ENCODE data around the gene TAS2R3. TPM values are rescaled to one million over a fixed set of nuclear protein-coding genes. Genes with fewer than 3 reads are reported as not detected.

TAS2R3 gene
- total RNA-seq, 4 donors from 2014 or later, result 0.46 to 2.2 (median 1.3) TPM

- H3K4me3 ChIP-seq (ENCODE audit: low read depth, poor library complexity, severe bottlenecking), result no peak overlapping the region
- no peak for DNase-seq (ENCODE audit: low spot score in 2 of 2)
- WGBS, 2 donors, result 92 to 100% methylated on average over 2 of the region's 2 CpGs
- TF ChIP-seq POLR2A (IDR thresholded peaks at IDR 0.05), result no peak
- TF ChIP-seq, protein P1, sequence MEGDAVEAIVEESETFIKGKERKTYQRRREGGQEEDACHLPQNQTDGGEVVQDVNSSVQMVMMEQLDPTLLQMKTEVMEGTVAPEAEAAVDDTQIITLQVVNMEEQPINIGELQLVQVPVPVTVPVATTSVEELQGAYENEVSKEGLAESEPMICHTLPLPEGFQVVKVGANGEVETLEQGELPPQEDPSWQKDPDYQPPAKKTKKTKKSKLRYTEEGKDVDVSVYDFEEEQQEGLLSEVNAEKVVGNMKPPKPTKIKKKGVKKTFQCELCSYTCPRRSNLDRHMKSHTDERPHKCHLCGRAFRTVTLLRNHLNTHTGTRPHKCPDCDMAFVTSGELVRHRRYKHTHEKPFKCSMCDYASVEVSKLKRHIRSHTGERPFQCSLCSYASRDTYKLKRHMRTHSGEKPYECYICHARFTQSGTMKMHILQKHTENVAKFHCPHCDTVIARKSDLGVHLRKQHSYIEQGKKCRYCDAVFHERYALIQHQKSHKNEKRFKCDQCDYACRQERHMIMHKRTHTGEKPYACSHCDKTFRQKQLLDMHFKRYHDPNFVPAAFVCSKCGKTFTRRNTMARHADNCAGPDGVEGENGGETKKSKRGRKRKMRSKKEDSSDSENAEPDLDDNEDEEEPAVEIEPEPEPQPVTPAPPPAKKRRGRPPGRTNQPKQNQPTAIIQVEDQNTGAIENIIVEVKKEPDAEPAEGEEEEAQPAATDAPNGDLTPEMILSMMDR (IDR thresholded peaks at IDR 0.05), result no peak
- intact Hi-C loops (cut with DNase I; ENCODE audit: low total_unique reads), result no loop called here
Measured at GRCh38 chr7:141722529-141722928, 41.4 kb upstream of the TAS2R3 start.

DNA sequence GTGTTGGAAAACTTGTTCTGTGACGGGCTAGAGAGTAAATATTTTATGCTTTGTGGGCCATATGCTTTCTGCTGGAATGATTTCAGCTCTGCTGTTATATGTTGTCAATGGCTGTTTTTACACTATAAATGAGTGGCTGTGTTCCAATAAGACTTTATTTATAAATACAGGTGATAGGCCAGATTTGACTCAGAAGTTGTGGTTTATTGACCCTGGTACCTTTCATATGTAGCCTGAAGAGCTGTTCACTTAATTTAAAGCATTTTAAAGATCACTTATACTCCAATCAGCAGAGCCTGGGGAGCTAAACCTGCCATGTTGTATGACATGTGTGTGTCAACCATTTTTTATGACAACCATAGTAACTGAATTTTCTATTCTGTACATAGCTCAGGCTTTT lies 34.9 kb upstream of the TAS2R3 start:
- H3K4me3 ChIP-seq (ENCODE audit: low read depth, poor library complexity, severe bottlenecking), result no peak overlapping the region
- WGBS, 2 donors, result 80 to 97% methylated on average over 1 of the region's 1 CpG
- DNase-seq (ENCODE audit: low spot score in 2 of 2), result no peak
- TF ChIP-seq, protein P1 (IDR thresholded peaks at IDR 0.05), result no peak
- no peak for TF ChIP-seq POLR2A (IDR thresholded peaks at IDR 0.05)
- intact Hi-C loops (cut with DNase I; ENCODE audit: low total_unique reads), result no loop called here

DNA sequence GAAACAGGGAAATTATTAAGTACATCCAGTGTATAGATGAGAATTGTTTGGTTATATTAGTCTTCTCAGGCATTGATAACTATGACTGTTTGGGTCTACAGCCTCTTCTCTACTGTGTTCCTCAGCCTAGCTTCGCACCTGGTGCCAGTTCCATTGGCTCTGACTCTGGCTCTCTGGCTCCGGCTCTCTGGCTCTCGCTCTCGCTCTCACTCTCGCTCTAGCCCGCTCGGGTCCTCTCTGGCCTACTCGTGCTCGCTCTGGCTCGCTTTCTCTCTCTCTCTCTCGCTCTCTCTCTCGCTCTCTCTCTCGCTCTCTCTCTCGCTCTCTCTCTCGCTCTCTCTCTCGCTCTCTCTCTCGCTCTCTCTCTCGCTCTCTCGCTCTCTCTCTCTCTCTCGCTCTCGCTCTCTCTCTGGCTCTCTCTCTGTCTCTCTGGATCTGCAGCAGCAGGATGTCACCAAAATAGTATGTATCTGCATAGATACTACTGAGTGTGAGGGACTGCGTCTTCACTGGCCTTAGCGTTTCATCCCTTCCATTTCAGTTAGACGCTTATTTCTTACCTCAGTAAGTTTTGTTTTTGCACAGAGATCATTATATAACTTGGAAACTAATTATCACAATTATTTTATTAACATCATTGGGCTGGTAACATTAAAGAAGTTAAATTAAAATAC lies 32.3 kb upstream of the TAS2R3 start:
- 79 to 86% methylated on average over 19 to 24 of the region's 24 CpGs for WGBS, 2 donors
- DNase-seq (ENCODE audit: low spot score in 2 of 2), result no peak

DNA sequence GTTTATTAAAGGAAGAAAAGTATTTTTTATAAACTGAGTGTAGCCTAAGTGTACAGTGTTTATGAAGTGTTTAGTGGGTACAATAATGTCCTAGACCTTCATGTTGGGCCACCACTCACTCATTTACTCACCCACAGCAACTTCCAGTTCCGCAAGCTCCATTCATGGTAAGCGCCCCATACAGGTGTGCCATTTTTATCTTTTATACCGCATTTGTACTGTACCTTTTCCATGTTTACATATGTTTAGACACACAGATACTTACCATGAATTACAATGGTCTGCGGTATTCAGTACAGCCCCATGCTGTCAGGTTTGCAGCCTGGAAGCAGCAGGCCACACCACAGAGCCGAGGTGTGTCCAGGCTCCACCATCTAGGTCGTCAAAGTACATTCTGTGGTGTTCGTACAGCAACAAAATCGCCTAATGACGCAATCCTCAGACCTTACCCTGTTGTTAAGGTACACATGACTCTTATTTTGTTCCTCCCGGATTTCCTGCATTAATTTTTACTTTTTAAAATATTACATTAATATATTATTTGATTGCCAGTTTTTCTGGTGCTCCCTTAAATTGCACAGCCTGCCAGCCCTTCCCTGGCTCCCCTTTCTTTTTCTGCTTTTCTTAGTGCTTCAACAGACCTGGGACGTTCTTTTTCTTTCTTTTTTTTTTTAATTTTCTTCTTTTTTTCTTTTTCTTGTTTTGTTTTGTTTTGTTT lies 26.6 kb upstream of the TAS2R3 start:
- DNase-seq (ENCODE audit: low spot score in 2 of 2), result peak in 1 of 2 donors; percentile 16
- H3K4me3 ChIP-seq (ENCODE audit: low read depth, poor library complexity, severe bottlenecking), result peak overlapping the region; percentile 77
- intact Hi-C loops (cut with DNase I; ENCODE audit: low total_unique reads), result no loop called here
- WGBS, 2 donors, result 47 to 65% methylated on average over 11 of the region's 11 CpGs
- TF ChIP-seq POLR2A (IDR thresholded peaks at IDR 0.05), result no peak
- TF ChIP-seq, protein P1 (IDR thresholded peaks at IDR 0.05), result no peak

More for the DNA sequence above, 32.3 kb upstream of the TAS2R3 start:
- no peak overlapping the region for H3K4me3 ChIP-seq (ENCODE audit: low read depth, poor library complexity, severe bottlenecking)
- TF ChIP-seq, protein P1 (IDR thresholded peaks at IDR 0.05), result no peak
- intact Hi-C loops (cut with DNase I; ENCODE audit: low total_unique reads), result no loop called here

DNA sequence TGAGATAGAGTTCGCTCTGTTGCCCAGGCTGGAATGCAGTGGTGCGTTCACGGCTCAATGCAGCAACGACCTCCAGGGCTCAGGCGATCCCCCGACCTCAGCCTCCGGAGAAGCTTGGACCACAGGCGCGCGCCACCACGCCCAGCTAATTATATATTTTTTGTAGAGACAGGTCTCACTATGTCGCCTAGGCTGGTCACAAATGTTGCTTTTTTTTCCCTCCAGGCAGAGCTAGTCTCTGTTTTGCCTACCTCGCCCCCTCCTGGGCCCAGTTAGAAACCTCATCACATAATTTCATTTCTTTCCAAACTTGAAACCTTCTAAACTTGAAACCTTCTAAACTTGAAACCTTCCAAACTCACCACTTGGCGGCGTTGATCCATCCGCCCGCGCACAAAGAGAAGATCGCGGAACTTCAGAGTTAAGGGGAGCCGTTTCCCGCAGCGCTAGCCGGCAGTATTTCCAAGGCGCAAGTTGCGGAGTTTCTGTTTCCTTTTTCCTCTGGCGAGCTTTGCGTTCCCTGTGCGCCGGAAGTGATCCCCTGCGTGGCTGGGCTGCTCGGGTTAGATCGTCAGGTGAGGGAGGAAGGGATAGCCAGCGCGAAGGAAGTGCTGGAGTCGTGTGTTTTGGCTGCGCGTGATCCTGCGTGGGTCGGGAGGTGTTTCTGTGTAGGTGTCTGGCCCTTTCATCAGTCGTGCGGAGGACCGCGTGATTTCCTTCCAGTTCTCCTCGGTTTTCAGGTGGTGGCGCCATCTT lies 25.9 kb upstream of the TAS2R3 start, which contains the start of gene SSBP1:
TSS of gene SSBP1 (plus strand) at position 523 of the 756 bp plus-strand sequence. CDS start 809 bp downstream, outside the sequence.
- peak; percentile 91 to 98 for DNase-seq (ENCODE audit: low spot score in 2 of 2)
- intact Hi-C loops (cut with DNase I; ENCODE audit: low total_unique reads), result no loop called here
- WGBS, 2 donors, result 2 to 3% methylated on average over 46 of the region's 46 CpGs
- H3K4me3 ChIP-seq (ENCODE audit: low read depth, poor library complexity, severe bottlenecking), result peak within 1 kb of the TSS; percentile 77
- no peak for TF ChIP-seq POLR2A (IDR thresholded peaks at IDR 0.05)
- TF ChIP-seq, protein P1 (IDR thresholded peaks at IDR 0.05), result peak in 1 of 3 donors; percentile 41

Data from lower leg skin (tissue), 4 donors.